ENCODE results near the gene NXNL2. TPM values are rescaled to one million over a fixed set of nuclear protein-coding genes. Genes with fewer than 3 reads are reported as not detected.

The NXNL2 gene
- total RNA-seq, result not detected

DNA sequence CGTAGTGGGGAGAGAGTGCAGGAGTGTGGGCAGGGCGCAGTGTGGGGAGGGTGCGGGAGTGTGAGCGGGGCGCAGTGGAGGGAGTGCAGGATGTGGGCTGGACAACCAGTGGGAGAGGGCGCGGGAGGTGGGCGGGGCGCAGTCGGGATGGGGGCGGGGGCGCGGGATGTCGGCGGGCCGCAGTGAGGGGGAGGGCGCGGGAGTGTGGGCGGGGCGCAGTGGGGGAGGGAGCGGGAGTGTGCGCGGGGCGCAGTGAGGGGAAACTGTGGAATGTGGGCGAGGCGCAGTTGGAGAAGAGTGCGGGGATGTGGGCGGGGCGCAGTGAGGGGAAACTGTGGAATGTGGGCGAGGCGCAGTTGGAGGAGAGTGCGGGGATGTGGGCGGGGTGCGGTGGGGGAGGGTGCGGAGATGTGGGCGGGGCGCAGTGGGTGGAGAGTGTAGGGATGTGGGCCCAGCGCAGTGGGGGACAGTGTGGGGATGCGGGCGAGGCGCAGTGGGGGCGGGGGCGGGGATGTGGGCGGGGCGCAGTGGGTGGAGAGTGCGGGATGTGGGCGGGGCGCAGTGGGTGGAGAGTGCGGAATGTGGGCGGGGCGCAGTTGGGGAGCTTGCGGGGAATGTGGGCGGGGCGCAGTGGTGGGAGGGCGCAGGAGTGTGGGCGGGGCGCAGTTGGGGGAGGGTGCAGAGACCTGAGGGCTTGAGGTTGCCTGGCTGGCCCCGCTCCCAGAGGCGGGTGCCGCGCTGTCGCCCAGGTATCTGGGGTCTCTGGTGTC lies at the start of gene NXNL2:
NXNL2 (plus strand) TSS at position 723 of the 770 bp plus-strand sequence. CDS start 257 bp downstream, outside the sequence.
- no peak for DNase-seq

DNA sequence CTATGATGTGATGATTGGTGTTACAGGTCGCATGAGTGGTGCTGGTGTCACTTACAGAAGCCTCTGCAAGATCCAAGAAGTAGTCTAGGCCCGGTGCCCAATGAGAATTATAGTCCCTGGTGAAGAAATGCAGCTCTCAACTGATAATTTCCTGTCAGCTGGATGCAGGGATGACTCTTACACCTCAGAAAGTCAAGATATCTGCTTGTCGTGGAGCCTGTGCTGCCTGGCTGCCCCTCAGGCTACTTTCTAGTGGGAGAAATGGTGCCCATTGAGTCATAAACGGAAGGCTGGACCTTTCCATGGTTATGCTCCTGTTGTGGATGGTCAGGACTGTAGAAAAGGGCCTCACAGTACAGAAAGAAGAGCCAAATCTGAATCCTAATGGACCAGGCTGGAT lies 46.8 kb upstream of the NXNL2 start:
- DNase-seq, result no peak

DNA sequence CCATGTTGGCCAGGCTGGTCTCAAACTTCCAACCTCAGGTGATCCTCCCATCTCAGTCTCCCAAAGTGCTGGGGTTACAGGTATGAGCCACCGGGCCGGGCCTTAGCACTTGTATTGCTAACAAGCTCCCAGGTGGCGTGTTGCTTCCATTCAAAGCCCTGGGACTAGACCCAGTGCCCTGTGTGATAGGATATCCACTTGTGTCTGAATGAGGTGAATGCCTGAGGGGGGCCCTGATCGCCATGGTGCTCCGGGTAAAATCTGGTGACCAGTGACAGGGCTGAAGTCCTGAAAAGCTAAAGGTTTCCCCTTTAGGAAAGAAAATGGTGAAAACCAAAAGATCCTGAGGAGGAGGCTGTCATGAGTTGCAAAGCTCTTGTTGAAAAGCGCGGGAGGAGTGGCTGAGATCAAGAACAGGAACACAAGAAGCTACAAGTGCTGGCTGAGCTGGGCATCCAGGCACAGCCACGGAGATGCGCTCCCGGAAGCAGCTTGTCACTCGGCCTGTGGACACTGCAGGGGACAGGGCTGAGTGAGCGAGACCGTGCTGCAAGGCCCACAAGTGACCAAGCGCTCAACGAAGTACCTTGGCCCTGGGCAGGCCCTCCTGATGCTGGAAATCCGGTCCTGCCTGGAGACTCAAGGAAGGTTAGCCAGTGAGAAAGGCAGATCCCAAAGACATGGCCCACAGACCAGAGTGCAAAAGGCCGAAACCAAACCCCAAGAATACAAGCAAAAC lies 39.8 kb upstream of the NXNL2 start:
- DNase-seq, result no peak

DNA sequence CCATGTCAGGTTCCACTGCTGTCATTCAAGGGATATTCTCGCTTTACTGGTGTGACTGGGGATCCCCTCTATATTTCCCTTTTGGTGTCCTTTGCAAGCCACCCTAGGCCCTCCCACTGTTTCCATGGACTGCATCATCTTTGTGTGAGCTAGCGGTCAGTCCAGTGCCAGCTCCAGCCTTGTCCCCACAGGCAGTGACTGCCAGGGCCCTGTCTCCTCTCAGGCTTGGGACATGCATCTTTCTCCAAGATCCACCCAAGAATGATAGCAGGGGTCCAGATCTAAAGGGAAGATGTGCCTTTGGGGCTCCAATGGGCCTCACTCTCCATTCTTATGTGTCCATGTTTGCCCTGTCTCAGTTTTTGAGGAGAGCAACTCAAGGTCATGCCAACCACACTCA lies 37.8 kb upstream of the NXNL2 start:
- DNase-seq, result no peak

DNA sequence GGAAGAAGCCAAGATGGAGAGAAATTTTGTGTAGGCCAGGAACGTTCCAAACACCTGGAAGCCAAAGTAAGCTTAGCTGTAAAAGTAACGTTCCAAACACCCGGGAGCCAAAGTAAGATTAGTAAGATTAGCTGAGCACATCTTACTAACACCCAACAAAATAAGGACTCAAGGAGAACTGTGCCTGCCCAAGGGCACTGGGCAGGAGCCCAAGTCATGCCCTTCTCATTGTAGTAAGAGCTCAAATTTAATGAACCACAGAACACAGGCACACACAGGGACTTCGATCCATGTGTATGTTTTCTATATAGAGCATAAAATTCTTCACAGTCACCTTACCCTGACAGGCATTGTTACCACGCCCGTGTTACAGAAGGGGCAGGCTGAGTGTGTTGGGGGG lies 36.1 kb upstream of the NXNL2 start:
- no peak for DNase-seq

DNA sequence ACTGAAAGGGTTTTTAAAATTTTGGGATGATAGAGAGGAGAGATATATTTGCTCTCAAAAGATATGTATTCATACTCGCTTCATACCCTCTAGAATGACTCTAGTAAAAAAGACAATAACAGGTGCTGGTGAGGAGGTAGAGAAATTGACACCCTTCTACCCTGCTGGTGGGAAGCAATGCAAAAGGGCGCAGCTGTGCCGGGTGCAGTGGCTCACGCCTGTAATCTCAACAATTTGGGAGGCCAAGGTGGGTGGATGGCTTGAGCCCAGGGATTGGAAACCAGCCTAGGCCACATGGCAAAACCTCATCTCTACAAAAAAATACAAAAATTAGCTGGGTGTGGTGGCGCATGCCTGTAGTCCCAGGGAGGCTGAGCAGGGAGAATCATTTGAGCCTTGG lies 33.9 kb upstream of the NXNL2 start:
- no peak for DNase-seq

DNA sequence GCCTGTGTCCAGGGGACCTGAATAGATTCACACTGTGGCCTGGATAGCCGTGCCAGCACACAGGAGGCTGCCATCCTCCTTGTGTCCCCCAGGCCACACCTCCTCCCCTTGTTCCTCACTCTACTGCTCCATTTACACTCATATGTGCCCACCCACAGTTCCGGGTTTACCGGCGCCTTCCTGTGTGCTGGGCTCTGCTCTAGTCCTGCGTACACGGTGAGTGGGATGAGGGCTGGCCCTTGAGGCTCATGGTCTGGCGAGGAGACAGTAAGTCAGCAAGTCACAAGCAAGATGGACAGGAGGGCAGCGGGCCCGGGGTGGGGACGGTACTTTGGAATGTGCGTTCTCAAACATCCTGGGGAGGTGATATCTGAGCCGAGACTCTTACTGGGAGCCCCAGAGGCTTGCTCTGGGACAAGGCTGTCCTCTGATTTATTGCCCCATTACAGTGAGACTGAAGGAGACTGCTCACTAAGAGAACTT lies 32.4 kb upstream of the NXNL2 start:
- no peak for DNase-seq

DNA sequence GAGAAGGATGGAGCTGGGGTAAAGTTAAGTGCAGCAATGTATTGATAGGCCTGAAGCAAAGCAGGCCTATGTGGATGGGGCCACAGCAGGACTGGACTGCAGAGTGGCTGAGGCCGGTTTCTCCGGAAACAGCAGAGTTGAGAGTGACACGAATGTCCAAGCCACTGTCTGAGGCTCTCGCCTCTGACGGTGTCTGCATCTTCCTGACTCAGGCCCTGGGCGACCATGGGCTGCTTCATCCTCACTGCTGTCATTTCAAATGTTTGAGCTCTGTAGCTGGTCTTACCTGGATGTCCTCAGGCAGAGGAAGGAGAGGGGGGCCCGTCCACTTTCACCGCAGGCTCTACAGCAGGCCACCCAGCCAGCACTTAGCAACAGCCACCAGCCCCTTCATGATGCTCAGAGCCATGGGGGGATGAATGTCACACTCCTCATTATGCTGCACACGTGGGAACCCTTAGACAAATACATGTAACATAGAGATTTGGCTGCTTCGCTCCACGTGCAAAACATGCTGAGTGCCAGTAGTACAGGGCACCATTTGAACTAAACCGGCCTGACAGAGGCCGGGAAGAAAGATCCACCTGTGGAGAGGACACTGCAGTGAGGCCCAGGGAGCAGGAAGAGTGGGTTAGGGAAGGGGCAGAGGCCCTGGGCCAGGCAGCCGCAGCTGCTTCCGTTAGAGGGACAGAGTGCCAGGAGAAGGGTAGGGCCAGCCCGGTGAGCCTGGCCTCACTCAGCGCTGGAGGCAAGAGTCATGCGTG lies 31.7 kb upstream of the NXNL2 start:
- no peak for DNase-seq

DNA sequence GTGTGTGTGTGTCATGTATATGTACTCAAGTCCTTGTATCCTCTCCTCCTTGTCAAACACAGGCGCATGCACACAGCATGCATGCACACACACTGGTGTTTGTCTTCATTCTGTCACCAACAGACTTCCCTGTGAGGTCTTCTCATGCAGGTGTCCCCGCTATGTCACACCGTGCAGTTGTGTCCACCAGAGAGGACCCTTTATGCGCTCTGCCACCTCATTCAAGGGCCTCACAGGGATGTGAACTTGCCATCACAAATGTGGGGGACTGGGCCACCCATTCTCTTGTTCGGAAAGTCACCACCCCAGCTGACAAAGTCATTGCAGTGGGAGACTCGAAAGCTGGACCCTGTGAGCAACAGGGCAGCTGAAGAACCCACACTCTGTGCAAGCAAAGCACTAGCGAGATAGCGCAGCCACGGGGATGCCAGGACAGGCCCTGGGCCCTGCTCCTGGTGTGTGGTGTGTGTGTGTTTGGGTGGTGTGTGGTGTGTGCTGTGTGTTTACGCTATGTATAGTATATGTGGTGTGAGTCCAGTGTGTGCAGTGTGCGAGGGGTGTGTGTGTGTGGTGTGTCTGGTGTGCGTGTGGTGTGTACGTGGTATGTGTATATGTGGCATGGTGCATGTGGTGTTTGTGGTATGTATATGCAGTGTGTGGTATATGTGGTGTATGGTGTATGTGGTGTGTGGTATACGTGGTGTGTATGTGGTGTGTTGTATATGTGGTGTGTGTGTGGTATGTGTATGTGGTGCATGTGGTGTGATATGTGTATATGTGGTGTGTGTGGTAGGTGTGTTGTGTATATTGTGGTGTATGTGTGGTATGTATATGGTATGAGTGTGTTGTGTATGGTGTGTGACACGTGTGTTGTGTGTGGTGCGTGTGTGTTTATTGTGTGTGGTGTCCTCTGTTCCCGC lies 30.9 kb upstream of the NXNL2 start:
- no peak for DNase-seq

DNA sequence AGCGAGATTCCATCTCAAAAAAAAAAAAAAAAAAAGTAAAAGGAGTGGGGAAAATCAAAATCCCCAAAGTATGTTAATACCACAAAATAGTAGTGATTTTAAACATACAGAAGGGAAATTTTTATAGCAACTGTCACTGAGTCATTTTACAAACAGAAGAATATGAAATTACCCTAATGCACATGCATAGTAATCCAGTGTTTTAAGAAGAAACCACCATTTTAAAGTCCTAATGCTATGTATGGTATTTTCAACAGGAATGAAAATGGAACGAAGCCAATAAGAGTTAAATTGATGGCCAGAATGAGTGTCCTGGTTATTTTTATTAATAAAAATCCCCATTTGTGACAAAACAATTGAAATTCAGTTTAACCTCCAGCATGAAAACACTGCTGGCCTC lies 26.7 kb upstream of the NXNL2 start:
- no peak for DNase-seq

DNA sequence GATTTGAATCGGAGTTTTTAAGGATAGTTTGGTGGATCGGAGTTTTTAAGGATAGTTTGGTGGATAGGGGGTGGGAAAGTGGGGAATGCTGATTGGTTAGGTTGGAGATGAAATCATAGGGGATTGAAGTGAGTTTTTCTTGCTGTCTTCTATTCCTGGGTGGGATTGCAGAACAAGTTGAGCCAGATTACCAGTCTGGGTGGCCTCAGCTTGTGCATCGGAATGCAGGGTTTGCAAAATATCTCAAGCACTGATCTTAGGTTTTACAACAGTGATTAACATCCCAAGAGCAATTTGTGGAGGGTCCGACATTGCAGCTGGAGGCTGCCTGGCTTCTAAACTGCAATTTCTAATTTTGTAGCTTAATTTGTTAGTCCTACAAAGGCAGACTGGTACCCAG lies 23.1 kb upstream of the NXNL2 start:
- no peak for DNase-seq

DNA sequence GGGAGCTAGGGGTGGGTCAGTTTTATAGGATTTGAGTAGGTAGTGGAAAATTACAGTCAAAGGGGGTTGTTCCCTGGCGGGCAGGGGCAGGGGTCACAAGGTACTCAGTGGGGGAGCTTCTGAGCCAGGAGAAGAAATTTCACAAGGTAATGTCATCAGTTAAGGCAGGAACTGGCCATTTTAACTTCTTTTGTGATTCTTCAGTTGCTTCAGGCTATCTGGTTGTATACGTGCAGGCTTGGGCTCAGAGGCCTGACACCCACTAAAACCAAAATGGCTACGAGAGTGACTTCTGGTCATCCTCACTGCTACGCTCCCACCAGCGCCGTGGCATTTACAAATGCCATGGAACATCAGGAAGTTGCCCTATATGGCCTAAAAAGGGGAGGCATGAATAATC lies 20.7 kb upstream of the NXNL2 start:
- DNase-seq, result no peak

DNA sequence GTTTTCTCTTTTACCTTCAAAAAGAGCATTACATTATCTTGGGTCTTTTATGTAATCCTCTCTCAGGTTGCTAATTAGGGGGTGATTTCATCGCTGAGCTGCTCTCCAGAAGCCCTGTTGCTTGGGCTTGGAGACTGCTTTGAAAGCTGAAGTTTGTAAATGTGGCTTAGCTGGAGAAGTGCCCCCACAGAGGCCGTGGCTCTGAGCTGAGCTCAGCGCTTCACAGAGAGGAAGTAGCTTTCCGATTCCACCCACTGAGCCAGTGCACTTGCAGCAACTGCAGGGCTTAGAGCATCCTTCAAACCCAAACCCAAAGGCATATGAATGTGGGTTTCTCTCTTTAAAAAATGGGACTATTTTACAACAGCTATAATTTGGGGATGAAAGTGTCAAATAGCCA lies 13.7 kb upstream of the NXNL2 start:
- DNase-seq, result no peak

DNA sequence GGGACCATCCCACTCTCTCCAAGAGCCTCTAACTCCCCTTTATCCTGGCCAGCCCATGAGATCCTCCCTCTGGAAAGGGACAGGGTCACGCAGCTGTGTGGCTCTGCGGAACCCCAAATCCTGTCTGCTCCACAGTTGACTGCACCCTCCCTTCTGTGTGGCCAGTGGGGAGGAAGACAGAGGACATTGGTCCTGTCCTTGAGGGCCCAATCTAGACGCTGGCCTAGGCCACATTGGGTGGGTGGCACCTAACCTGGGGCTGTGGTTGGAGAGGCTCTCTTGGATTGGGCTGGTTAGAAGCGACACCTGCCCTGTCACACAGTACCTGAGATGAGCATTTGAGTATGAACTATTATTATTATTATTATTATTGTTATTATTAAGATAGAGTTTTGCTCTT lies 12.6 kb upstream of the NXNL2 start:
- DNase-seq, result no peak

DNA sequence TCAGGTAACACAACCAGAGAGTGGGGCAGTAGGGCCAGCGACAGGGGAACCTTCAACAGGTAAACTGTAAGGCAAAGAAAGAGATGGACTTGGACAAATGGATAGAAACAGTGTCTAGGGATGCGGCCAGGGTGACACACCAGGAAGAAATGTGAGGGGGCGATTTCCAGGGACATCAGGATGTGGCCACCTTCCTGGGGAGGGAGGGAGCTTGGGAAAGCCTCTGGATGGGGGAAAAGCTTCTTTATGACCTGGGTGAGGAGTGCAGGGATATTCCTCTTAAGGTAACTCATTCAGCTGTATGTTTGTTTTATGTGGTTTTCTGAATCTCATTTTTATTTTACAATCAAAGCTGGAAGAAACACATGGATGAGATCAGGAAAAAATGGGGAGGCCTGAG lies 11.9 kb upstream of the NXNL2 start:
- no peak for DNase-seq

DNA sequence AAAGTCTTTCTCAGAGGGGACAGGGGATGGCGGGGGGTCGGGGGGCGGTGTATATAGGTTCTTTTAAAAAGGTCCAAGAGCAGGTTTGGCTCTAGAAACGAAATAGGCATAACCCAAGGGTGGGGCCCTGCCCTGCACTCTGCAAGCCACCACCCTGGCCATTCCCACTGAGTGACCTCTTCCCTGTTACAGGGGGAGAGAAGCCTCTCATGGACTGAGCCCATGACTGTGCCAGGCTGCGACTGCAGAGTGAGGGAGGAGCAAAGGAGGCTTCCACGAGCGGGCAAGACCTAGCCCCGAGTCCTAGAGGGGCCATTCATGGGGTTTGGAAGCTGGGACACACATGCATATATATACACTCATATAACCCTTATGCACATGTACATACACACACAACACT lies 10.1 kb upstream of the NXNL2 start:
- no peak for DNase-seq

DNA sequence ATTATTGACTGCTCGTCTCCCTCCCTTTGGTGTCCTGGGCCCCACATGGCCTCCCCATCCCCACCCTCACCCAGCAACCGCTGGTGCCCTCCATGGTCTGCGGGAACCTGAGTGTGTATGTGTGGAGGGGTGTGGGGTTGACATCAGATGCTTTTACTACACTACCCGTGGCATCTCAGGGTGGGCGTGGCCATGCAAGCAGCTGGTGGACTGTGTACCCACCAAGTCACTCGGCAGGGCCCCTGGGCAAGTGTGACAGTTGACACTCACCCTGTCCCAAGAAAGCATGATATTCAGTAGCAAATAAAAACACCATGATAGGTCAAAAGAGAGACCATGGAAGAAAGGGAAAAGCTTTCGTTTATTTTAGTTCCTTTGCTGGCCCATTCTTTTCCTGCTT lies 7.4 kb upstream of the NXNL2 start:
- DNase-seq, result no peak

DNA sequence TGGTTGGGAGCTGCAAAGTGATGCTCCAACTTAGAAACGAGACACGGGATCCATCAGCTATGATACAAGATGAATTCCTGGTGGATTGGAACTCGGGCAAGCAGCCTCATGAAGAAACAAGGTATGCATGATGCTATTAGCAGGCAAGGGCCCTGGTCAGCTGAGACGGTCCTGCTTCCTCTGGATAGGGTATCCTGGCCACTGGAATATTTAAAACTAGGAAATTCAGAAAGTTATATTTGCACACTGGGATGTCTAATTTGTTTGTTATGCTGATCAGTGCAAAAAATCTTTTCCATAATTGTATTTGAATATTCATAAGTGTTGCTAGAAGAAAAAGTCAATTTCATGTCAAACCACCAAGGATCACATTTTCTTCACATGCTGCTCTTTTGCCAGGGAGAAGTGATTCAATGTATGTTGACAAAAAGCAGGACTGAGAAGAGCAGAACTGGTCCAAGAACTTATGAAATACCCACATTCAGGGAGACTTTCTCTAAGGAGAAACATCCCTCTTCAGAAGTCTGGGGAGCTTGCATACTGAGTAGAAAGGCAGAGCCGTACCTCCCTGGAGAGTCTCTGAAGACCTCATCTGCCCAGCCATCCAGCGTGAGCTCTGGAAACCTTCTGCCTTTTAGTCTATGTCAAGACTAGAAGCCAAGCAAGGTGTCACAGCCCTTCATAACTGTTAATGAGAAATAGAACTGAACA lies 6.7 kb upstream of the NXNL2 start:
- no peak for DNase-seq

DNA sequence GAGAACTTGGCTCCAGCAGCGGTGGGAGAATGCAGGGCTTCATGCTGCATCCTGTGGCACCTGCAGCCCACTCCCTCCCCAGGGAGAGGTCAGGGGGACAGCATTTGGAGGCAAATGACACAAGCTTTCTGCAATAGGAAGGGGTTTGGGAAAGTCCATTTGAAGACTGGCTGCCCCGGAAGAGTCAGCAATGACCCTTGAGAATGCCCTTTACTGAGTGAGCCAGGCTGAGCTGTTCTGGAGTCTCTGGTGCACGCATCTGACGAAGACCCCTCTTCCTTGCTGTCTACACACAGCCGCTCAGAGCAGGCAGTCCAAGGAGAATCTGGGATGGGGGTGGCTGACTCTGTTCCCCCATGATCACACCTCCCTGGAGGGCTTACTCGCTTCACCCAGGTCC lies 5.5 kb upstream of the NXNL2 start:
- DNase-seq, result no peak

DNA sequence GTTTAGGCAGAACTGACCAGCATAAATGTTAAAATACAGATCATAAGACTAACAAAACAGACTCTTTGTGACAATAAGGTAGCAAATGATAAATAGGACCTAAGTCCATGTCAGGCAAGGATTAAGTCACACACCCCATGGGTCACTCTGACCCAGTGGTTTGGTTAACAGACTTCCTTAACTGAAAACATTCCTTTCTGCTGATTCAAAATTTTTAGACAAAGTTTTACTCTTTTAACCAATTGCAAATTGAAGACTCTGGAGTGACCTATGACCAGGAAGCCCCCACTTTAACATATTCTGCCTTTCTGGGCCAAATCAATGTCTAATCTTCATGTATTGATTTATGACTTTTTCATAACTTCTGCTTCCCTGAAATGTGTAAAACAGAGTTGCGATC lies 4.9 kb upstream of the NXNL2 start:
- DNase-seq, result no peak

DNA sequence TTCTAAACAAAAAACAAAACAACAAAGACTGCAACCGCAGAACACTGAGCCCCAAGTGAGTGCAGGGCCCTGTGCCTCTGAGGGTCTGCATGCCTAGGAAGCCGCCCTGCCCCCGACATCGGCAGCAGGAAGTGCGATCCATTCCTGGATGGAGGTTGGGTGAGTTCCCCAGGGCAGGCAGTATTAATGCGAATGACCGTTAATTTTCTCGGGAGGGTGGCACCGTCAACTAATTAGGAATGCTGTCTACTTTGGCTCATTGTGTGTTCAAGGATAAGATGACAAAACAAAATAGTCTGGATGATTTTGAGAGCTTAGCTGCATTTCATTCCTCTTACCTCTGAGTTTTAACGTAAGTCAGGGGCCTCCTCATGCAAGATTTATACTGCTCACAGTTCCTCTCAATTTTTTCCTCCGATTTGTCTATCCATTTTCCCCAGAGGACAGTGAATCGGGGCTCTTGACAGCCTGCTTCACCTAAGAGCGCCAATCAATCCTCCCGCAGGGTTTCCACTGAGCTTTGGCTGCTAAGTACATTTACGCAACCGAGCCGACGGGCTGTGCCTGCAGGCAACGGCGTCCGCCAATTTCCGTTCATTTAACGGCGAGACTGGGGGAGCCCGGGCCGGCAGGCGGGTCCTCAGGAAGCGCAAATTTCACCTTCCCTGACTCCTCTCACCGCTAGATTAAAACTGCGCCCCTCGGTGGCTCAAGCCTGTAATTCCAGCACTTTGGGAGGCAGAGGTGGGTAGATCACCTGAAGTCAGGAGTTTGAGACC lies 2.9 kb upstream of the NXNL2 start:
- DNase-seq, result no peak
